Mesothelial cell of epicardium (in vitro differentiated cells): ENCODE data around the gene ZDHHC17. TPM values are rescaled to one million over a fixed set of nuclear protein-coding genes. Genes with fewer than 3 reads are reported as not detected.
A peak's percentile ranks its signal among the peaks of the same experiment; 100 is the strongest.
"Not testable (repeated sequence)": the region's sequence is repeated elsewhere in the genome, so short reads cannot be mapped to it uniquely, and the experiment has no call there.

Source experiments
- DNase-seq, 2 experiments: peaks; one replicate each; pipeline ENCODE4 v3.0.0; 2021; ENCODE audit warnings: low spot score in 2 of 2; ENCODE audit not compliant: unreplicated experiment in 2 of 2
- H3K27ac Mint-ChIP-seq: 2 replicates; pipeline ENCODE4 v1.8.0; 2021; ENCODE audit warnings: mixed read lengths
- H3K27me3 Mint-ChIP-seq: 2 replicates; pipeline ENCODE4 v1.8.0; 2021; ENCODE audit warnings: low read depth, mixed read lengths
- H3K36me3 Mint-ChIP-seq: 2 replicates; pipeline ENCODE4 v1.8.0; 2021; ENCODE audit warnings: mixed read lengths
- H3K4me1 Mint-ChIP-seq: 2 replicates; pipeline ENCODE4 v1.8.0; 2021; ENCODE audit warnings: mixed read lengths
- H3K4me3 Mint-ChIP-seq: 2 replicates; pipeline ENCODE4 v1.8.0; 2021; ENCODE audit warnings: mild to moderate bottlenecking, moderate library complexity, mixed read lengths
- H3K9me3 Mint-ChIP-seq: 2 replicates; pipeline ENCODE4 v1.8.0; 2021; ENCODE audit warnings: mixed read lengths
- CTCF ChIP-seq: fragments of 200-600 bp; sonication (generic); IDR thresholded peaks from one replicate; pipeline ENCODE4 v1.5.0; 2021; ENCODE audit warnings: antibody characterized with exemption; ENCODE audit not compliant: unreplicated experiment
- total RNA-seq: library from RNA; stranded (reverse); gene quantifications from 3 replicates; pipeline ENCODE4 v1.2.1, GENCODE V29; 2021

The ZDHHC17 gene
- total RNA-seq, 1 donor from 2014 or later = 61.7 TPM

GRCh38 chr12:76719171-76720041 is 44.5 kb upstream of the ZDHHC17 start:
- H3K36me3 Mint-ChIP-seq = no peaks in the 10 kb centered on the region
- H3K27ac Mint-ChIP-seq = no peak overlapping the region
- no peak for DNase-seq
- H3K9me3 Mint-ChIP-seq = peaks cover 13% of the 10 kb centered on the region
- TF ChIP-seq CTCF = no peak
- H3K4me3 Mint-ChIP-seq = no peak overlapping the region
- H3K4me1 Mint-ChIP-seq = peaks cover 35% of the 10 kb centered on the region
- H3K27me3 Mint-ChIP-seq = no peaks in the 10 kb centered on the region

GRCh38 chr12:76720068-76720467 is 43.8 kb upstream of the ZDHHC17 start:
- Mint-ChIP-seq H3K4me1 (peaks cover 35% of the 10 kb centered on the region), H3K27me3 (no peaks in the 10 kb centered on the region), H3K9me3 (peaks cover 13% of the 10 kb centered on the region), H3K4me3 (no peak overlapping the region), H3K36me3 (no peaks in the 10 kb centered on the region), H3K27ac (peak overlapping the region; percentile 86)
- TF ChIP-seq CTCF = no peak
- no peak for DNase-seq

GRCh38 chr12:76726626-76727025 is 37.3 kb upstream of the ZDHHC17 start:
- H3K36me3 Mint-ChIP-seq = no peaks in the 10 kb centered on the region
- H3K9me3 Mint-ChIP-seq = peaks cover 5% of the 10 kb centered on the region
- H3K27ac Mint-ChIP-seq = no peak overlapping the region
- no peaks in the 10 kb centered on the region for H3K27me3 Mint-ChIP-seq
- H3K4me1 Mint-ChIP-seq = no peaks in the 10 kb centered on the region
- no peak for DNase-seq
- TF ChIP-seq CTCF = no peak
- H3K4me3 Mint-ChIP-seq = no peak overlapping the region

GRCh38 chr12:76732188-76732587 is 31.7 kb upstream of the ZDHHC17 start:
- not testable (repeated sequence) for H3K4me3 Mint-ChIP-seq, H3K27ac Mint-ChIP-seq, DNase-seq, H3K4me1 Mint-ChIP-seq, H3K27me3 Mint-ChIP-seq
- peaks cover 42% of the 10 kb centered on the region for H3K9me3 Mint-ChIP-seq
- H3K36me3 Mint-ChIP-seq = peaks cover 19% of the 10 kb centered on the region

DNA sequence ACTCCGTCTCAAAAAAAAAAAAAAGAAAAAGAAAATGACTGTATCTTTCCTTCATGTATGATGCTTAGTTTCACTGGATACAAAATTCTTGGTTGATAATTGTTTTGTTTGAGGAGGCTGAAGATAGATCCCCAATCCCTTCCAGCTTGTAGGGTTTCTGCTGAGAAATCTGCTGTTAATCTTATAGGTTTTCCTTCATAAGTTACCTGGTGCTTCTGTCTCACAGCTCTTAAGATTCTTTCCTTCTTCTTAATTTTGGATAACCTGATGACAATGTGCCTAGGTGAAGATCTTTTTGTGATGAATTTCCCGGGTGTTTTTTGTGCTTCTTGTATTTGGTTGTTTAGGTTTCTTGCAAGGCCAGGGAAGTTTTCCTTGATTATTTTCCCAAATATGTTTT is 26.2 kb upstream of the ZDHHC17 start:
- Mint-ChIP-seq H3K9me3 (peaks cover 54% of the 10 kb centered on the region), H3K36me3 (peaks cover 23% of the 10 kb centered on the region)
- not testable (repeated sequence) for H3K27ac Mint-ChIP-seq, H3K4me3 Mint-ChIP-seq, H3K27me3 Mint-ChIP-seq, DNase-seq, H3K4me1 Mint-ChIP-seq

DNA sequence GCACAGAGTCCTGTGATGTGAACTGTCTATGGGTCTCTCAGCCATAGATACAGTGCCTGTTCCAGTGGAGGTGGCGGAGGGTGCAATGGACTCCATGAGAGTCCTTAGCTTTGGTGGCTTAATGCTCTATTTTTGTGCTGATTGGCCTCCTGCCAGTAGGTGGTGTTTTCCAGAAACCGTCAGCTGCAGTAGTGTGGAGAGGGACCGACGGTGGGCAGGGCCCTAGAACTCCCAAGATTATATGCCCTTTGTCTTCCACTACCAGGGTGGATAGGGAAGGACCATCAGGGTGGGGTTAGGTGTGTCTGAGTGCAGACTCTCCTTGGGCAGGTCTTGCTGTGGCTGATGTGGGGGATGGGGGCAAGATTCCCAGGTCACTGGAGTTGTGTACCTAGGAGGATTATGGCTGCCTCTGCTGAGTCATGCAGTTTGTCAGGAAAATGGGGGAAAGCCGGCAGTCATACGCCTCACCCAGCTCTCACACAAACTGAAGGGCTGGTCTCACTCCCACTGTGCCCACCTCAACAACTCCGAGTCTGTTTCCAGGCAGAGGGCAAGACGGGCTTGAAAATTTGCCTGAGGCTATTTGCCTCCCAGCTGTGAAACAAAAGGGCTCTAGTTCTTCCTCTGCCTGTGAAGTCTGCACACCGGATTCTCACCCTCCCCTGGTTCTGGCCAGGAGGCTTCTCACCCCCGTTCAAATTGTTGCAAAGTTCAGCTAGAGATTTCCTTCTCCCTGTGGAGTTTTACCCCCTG is 24.9 kb upstream of the ZDHHC17 start:
- DNase-seq = no peak
- Mint-ChIP-seq H3K4me3 (no peak overlapping the region), H3K27me3 (no peaks in the 10 kb centered on the region), H3K27ac (no peak overlapping the region), H3K9me3 (peaks cover 41% of the 10 kb centered on the region), H3K36me3 (peaks cover 14% of the 10 kb centered on the region), H3K4me1 (no peaks in the 10 kb centered on the region)
- TF ChIP-seq CTCF = no peak
